Activated T-cell treated with anti-CD3 and anti-CD28 coated beads, Interleukin-2, amount 50 U/mL, for 1 hour (primary cell): ENCODE results near the gene ISG15.
A peak's percentile ranks its signal among the peaks of the same experiment; 100 is the strongest.
"Not testable (repeated sequence)": the region's sequence is repeated elsewhere in the genome, so short reads cannot be mapped to it uniquely, and the experiment has no call there.

Experiments used
- DNase-seq: peaks from one replicate; pipeline ENCODE4 v3.0.0-alpha.2; 2020

The ISG15 gene

DNA sequence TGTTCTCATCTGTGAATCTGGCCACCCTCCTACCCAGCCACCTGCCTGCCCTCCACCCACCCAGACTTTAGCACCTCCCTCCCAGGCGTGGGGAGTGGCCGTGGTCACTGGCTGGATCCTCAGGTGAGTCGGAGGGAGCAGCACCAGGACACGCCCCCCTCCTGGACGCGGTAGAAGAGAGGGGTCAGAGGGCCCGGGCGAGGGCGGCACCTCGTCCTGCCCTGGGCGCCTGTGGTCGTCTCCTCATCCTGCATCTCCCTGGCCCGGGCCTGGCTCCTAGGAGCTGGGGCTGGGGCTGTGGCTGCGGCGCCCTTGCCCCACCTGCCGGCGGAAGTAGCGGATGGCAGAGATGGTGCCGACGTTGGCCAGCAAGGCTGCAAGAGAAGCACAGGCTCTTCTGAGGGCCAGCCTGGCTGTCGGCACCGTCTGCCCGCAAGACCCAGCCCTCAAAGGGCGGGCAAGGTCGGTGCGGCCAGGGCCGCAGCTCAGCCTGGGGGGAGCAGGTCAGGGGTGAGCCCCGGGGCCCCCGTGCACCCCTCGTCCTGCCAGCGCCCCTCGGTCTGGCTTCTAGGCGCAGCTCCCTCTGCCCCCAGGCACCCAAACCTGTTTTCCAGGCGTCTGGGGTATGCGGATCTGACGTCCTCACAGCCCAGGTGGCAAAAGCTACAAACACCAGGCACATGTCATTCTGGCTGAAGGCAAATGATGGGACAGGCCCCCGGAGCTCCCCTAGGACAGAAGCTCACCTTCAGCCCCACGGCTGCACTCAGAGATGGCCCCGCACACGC, 37.2 kb upstream of the ISG15 start:
- DNase-seq = peak; percentile 80

DNA sequence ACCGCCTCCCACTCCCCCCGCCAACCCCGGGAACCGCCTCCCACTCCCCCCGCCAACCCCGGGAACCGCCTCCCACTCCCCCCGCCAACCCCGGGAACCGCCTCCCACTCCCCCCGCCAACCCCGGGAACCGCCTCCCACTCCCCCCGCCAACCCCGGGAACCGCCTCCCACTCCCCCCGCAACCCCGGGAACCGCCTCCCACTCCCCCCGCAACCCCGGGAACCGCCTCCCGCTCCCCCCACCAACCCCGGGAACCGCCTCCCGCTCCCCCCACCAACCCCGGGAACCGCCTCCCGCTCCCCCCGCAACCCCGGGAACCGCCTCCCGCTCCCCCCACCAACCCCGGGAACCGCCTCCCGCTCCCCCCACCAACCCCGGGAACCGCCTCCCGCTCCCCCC, 36.5 kb upstream of the ISG15 start:
- DNase-seq = not testable (repeated sequence)

DNA sequence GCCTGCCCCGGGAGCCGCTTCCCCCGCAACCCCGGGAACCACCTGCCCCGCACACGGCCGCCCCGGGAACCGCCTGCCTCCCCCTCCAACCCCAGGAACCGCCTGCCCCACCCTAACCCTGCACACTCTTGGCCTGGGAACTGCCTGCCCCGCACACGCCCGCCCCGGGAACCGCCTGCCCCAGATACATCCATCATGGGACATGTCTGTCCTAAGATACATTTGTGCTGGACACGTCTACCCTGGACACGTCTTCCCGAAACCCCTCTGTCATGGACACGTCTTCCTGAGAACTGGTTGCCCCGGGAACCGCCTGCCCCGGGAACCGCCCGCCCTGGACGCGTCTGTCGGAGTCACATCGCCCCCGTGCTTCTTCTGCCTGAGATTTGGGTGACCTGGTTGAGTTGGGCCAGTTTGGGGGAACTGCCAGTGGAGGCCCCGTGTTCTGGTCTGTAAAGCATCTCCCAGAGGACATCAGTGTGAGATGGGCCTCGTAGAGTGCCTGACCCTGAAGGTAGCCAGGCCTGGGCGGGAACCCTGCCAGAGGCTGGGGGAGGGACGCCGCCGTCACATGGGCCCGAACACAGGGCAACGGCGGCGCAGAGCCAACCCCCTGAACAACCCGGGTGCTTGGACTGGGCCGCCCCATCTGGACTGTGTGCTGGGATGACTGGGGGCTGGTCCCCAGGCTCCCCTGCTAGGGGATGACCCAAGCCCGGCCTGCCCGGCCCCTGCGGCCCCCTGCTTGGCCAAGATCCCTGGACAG, 35.0 kb upstream of the ISG15 start:
- DNase-seq = no peak

DNA sequence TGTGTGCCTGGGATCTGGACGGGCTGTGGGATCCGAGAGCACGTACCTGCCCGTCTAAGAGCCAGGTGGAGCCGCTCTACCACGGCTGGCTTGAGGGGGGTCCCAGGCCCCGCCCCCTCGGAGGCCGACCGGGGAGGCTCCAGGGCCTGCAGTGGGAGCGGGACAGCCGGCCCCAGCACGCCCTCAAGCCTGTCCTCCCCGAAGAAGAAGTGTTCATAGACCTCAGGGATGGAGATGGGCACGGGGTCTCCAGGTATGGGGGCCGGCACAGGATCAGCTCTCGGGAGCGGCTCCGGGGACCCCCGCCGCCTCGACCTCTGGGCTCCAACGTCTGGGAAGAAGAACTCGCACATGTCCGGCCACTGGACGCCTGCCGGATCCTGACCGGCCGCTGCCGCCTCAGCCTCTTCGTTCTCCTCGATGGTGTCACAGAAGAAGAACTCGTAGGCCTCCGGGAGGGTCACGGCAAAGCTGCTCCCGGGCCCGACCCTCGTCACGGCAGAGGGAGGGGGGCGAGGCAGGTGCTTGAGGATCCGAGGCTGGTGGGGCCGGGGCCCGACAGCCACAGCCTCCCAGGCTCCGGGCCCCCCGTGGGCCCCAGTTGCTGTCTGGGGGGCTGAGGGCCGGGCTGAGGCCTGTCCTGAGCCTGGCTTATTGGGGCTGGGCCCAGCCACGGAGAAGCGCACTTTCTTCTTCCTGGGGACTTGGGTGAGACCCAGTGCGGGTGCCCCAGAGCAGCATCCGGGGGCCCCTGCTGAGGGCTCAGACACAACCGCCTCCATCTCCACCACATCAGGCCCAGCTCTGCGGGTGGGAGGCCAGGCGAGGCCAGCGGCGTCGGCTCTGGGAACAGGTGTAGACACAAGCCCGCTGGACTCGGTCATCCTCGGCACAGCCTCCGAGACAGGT, 34.2 kb upstream of the ISG15 start:
- DNase-seq = no peak

DNA sequence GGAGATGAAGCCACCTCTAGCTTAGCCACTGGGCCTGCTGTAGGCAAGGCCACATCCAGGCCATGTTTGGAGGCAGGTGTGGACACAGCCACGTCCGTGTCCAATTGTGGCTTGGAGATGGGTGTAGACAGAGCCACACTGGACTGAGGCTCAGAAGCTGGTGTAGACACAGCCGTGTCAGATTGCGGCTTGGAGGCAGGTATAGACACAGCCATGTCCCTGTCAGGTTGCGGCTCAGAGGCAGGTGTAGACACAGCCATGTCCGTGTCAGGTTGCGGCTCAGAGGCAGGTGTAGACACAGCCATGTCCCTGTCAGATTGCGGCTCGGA, 33.6 kb upstream of the ISG15 start:
- no peak for DNase-seq

- no peak for DNase-seq
These were observed 33.1 kb upstream of the ISG15 start for GRCh38 chr1:980137-980571.

- no peak for DNase-seq
These were observed 32.5 kb upstream of the ISG15 start for GRCh38 chr1:980602-981395.

- no peak for DNase-seq
These were observed 31.8 kb upstream of the ISG15 start for GRCh38 chr1:981491-981954.

DNA sequence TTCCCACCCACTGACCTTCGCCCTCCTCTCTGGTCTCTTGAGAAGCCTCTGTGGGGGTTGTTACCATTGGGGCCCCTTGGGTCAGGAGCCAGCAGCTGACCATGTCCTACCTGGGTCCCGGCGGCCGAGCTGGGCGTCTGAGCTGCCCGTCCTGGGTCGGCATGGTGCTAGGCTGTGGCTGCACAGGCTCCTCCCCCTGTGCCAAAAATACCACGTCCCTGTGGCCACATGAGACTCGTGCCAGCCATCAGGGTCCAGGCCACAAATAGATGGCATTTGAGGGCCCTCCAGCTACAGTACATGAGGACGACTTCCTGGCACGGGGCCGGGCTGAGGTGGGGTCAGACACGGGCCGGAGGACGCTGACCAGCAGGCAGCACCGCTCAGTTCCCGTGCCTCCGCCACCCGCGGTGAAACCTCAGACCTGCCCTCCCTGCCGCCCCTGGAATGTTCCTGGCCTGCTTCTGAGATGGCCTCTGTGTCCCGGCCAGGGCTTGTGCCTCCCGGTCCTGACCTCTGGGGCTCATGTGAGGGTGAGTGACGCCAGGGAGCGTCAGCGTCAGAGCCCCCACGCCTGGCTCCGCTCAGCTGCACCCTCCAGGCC, 31.2 kb upstream of the ISG15 start, which contains the start of gene PERM1:
PERM1 (minus strand) TSS at position 139 of the 604 bp plus-strand sequence. CDS start 1,064 bp downstream, outside the sequence.
- DNase-seq = no peak

- no peak for DNase-seq
These were observed 30.4 kb upstream of the ISG15 start for GRCh38 chr1:982765-983436.

DNA sequence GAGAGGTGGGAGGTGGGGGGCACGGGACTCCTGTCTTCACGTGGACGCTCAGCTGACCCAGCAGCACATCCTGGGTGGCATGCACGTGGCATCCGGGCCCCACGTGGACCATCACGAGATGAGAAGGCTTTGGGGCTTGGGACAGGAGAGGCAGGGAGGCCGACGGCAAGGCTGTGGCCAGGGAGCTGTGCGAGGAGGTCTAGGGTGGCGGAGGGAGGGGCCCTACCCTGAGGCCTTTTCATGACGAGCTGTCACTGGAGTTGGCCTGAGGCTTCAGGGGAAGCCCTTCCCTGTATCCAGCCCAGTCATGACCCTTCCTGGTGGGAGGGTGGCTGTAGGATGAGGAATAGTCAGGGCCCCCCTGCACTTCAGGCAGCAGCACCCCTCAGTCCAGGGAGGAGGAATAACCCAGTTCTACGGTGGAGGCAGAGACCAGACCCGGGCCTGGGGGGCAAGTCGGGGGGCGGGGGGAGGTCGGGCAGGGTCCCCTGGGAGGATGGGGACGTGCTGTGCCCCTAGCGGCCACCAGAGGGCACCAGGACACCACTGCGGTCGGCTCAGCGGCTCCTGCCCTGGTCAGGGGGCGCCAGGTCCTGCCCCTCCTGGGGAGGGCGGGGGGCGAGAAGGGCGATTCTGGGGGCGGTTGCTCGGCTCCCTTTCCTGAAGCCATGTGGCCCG, 29.4 kb upstream of the ISG15 start:
- peak; percentile 73 for DNase-seq

DNA sequence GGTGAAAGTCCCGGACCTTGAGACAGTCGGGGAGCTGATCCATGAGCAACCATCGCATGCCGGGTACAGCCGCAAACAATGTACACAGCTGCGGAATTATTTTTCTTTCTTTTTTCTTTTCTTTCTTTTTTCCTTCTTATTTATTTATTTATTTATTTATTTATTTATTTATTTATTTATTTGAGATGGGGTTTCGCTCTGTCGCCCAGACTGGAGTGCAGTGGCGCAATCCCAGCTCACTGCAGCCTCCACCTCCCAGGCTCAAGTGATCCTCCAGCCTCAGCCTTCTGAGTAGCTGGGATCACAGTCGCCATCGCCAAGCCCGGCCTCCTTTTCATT, 28.9 kb upstream of the ISG15 start:
- no peak for DNase-seq

DNA sequence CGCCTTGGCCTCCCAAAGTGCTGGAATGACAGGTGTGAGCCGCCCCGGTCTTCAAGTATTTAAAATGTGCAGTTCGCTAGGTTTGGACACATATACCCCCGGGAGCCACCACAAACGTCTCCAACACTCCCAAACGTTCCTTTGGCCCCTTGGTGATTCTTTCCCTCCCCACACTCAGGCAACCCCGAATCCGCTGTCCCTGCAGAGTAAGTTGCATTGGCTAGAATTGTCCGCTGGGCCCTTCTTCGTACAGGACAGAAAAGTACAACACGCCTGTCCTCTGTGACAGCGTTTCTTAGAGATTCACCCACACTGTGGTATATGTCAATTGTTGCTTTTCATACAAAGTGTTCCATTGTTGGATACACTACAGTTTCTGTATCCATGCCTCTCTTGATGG, 28.2 kb upstream of the ISG15 start:
- DNase-seq = no peak

DNA sequence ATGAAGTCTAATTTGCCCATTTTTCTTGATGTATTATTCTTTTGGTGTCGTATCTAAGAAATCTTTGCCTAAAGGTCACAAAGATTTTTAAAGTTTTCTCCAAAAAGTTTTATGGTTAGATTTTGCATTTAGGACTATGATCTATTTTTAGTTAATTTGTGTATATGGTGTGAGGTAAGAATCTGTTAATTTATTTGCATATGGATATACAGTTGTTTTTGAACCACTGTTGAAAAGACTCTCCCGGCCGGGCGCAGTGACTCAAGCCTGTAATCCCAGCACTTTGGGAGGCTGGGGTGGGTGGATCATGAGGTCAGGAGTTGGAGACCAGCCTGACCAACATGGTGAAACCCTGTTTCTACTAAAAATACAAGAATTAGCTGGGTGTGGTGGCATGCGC, 25.2 kb upstream of the ISG15 start:
- DNase-seq = not testable (repeated sequence)

GRCh38 chr1:991275-991674, 22.0 kb upstream of the ISG15 start:
- not testable (repeated sequence) for DNase-seq

- no peak for DNase-seq
These were observed 21.4 kb upstream of the ISG15 start for GRCh38 chr1:991895-992294.

- DNase-seq = no peak
These were observed 20.9 kb upstream of the ISG15 start for GRCh38 chr1:992362-992761.

GRCh38 chr1:993379-993995, 19.8 kb upstream of the ISG15 start:
- no peak for DNase-seq

DNA sequence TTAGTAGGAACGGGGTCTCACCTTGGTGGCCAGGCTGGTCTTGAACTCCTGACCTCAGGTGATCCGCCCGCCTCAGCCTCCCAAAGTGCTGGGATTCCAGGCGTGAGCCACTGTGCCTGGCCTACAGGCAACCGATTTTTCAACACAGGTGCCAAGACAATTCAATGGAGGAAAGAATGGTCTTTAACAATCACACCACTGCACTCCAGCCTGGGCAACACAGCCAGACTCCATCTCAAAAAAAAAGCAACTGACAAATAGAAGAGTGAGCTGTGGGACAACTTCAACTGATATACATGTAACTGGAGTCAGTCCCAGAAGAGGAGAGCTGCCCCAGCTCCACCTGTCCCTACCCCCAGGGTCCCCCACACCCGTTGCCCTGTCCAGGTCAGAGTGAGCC, 18.8 kb upstream of the ISG15 start:
- not testable (repeated sequence) for DNase-seq
